GM21447 (cell line): Measurements from ENCODE around the gene NHSL1.
A peak's percentile ranks its signal among the peaks of the same experiment; 100 is the strongest.

ENCODE experiments used
- ATAC-seq: cut with Tn5 transposase; IDR thresholded peaks from one replicate; pipeline ENCODE4 v1.9.1; 2021; ENCODE audit not compliant: unreplicated experiment

Gene NHSL1

DNA sequence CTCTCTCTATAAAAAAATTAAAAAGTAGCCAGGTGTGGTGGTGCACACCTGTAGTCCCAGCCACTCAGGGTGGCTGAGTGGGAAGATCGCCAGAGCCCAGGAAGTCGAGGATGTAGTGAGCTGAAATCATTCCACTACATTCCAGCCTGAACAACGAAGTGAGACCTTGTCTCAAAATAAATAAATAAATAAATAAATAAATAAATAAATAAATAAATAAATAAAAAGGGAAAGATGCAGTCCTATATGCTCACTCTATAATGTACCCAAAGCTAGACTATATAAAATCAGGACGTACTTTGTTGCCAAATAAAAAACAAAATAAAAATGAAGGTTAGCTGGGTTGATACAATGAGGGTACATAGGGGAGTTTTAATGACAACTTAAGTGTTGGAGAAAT lies 26.1 kb upstream of the NHSL1 start:
- no peak for ATAC-seq

GRCh38 chr6:138524526-138524925 lies 25.2 kb upstream of the NHSL1 start:
- ATAC-seq = no peak

GRCh38 chr6:138523347-138524210 lies 24.3 kb upstream of the NHSL1 start:
- ATAC-seq = no peak

- ATAC-seq = no peak
Observed at GRCh38 chr6:138522611-138523010, 23.3 kb upstream of the NHSL1 start.

DNA sequence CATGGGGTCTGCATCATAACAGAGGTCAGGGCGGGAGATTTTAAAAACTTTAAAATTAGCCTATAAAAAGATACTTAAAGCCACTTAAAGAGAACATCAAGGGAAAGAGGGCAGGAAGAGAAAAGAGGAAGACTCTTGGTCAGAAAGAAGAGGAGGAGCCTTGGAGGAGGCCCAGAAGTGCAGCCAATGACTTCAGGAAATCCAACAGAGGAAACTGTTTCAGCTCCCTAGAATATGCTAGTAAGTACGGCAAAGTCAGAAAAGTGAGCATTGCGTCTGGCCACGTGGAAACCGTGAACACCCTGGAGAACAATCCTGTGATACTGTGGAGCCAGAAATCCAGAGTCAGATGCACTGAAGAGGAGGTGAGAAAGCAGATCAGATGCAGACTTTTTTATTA lies 22.5 kb upstream of the NHSL1 start:
- no peak for ATAC-seq

DNA sequence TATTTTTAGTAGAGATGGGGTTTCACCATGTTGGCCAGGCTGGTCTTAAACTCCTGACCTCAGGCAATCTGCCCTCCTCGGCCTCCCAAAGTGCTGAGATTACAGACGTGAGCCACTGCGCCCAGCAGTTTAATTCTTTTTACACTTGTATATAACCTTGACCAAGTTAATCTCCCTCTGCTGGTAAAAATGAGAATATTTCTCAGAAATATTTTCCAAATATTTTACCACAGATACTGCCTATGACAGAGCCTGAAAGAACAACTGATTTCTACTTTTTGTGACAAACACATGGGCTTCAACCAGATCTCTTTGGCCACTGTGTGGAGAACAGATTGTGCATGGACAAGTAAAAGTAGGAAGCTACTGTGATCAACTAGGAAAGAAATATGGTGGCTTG lies 21.2 kb upstream of the NHSL1 start:
- ATAC-seq = no peak

DNA sequence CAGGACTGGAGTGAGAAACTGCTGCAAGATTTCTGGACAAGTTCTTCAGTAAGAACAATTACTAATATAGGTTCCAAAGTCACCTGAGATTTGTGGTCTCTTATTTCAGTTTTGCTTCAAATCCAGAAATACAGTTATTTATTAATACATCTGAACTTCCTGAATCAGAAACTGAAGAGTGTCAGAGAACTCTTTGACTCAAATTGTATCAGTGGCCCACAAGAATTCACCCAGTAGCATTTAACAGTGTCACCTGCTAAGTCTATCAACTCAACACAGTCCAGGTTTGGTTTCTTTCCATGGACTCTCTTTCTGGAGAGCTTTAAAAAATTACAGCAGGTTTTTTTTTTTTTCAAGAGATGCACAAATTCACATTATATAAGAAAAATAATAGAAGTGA lies 18.8 kb upstream of the NHSL1 start:
- ATAC-seq = peak; percentile 26

GRCh38 chr6:138517635-138518034 lies 18.3 kb upstream of the NHSL1 start:
- ATAC-seq = peak; percentile 87

DNA sequence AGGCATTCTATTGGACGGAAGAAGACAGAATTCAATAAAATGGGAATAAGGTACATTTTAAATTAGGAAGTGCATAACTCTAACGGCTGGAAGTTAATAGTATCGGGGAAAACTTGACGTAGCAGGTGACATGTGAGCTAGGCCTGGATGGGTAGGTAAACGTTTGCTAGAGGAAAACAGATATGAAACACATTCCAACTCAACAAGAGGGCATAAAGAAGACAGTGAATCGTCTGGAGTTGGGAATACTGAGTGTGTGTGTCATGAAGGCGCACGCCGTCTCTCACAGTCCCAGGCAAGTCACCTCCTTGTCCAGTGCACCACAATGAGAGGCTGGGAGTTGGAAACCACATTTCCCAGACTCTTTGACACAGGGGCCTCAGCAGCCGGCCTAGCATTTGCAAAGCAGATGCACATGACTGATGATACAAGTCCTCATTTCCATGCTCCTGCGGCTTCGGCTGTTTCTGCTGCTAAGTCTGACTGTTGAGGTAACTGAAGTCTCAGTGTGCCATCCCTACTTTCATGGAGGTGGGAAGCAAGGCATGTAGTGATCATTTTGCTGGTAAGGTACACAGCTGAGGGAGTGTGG lies 16.5 kb upstream of the NHSL1 start:
- ATAC-seq = no peak

DNA sequence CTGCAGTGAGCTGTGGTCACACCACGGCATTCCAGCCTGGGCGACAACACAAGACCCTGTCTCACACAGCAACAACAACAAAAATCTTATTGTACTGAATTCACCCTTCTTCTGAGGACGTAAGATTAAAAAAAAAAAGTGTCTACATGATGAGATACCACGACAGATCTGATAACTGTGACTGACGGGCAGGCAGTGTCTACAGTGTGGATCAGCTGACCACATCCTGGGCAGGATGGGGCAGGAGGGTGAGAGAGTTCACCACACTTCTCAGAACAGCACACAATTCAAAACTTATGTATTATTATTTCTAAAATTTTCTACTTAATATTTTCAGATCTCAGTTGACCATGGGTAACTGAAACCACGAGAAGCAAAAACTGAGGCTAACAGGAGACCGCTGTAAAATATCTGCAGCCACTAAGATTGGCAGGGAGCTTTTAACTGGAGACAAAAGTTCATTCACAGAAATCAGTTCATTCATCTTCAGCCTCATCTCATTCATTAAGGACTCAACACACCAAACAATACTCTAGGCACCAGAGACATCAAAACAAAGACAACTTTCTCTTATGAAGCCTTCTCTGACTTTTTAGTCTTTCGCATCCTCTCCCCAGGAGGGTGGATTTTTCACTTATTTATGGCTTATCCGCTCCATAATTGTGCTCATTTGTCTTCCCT lies 15.7 kb upstream of the NHSL1 start:
- no peak for ATAC-seq

DNA sequence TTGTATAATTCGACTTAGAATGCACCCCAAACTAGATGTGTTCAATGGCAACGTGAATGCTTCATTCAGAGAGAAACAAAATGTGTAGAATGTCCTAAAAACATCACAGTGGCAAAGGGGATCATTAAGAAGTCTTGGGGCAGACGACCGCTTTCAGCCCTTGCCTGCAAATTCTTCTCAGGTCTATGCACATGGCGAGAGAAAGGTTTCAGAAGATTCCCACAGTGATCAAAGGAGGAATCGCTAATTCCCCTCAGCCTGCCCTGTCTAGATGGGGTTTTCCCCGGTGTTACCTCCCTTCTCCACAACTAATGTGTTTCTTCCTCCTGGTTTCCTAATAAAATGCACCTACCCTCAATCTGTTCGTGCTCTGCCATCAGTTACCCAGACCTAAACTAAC lies 13.3 kb upstream of the NHSL1 start:
- no peak for ATAC-seq

DNA sequence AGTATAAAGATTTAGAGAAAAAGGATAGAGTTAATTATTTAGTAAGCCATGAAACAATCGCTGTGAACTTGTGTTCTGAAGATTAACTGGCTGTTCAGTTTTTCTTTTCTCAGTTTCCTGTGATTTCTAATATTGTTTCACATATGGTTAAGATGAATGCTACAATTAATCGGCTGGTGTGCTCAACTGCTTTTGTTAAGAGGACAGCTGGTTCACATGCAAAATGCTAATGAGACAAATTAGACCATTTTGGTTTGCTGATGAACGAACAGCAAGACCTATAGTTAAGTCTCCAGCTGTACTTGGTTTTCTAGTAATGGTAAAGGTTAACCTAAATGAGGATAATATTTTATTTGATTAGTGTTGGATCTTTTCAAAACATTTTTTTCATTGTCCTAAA lies 10.8 kb upstream of the NHSL1 start:
- no peak for ATAC-seq

DNA sequence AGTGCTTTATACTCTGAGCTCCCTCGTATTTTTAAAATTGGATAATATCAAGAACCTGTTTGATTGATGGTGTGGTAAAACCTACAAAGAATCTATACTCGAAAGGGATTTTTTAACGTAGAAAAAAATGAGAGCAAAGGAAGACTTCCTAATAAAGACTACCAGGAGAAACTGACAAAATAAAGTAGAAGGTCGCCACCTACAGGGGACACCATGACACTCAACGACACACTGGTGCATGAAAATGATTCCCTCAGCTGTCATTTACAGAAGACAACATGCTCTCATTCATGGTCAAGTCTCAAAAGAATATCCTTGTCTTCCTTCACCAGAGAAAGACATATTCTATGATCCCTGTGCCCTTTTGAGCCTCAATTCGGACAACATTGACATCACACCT lies 10.1 kb upstream of the NHSL1 start:
- ATAC-seq = no peak

DNA sequence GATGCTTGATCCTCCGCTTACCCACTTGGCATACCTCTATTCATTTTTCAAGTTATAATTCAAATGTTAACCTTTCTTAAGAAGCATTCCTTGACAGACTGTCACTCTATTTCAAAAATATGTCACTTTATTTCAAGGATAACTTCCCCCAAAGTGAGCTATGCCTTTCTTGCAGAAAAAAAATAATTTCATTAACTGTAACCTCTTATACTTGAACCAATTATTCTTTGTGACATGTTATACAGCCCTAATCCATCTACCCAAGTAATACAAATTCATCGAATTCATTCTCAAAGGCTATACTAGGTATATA lies 9.3 kb upstream of the NHSL1 start:
- ATAC-seq = no peak

DNA sequence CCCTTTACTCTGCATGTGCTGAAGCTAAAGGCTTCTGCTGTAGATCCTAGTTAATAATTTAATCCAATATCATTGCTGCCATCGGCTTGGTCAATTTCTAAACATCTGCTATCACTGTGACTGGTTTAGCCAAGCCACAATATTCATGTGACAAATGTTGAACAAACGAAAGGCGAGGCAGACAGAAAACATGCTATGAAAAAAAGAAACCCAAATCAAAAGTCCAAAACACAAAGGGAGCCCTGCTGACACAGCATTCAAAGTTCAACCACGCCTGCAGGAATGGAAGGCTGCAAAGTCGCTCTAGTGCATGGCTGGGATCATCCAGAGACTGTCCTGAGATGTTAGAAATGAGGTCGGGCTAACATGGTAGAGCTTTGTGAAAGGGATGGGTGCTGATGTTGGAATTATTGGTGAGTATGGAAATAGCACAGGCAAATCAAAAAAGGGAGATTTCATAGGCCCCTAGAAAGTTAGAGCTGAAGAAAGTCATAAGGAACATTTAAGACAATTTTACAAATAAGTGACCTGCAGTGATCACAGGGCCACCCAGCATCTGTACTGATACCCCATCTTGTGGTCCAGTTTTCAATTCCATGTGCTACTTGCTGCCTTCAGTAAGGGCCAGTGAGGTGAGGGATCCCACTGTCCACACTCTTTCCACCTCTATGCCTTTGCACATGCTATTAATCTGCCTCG lies 8.8 kb upstream of the NHSL1 start:
- no peak for ATAC-seq

GRCh38 chr6:138504764-138505689 lies 5.7 kb upstream of the NHSL1 start:
- ATAC-seq = no peak

DNA sequence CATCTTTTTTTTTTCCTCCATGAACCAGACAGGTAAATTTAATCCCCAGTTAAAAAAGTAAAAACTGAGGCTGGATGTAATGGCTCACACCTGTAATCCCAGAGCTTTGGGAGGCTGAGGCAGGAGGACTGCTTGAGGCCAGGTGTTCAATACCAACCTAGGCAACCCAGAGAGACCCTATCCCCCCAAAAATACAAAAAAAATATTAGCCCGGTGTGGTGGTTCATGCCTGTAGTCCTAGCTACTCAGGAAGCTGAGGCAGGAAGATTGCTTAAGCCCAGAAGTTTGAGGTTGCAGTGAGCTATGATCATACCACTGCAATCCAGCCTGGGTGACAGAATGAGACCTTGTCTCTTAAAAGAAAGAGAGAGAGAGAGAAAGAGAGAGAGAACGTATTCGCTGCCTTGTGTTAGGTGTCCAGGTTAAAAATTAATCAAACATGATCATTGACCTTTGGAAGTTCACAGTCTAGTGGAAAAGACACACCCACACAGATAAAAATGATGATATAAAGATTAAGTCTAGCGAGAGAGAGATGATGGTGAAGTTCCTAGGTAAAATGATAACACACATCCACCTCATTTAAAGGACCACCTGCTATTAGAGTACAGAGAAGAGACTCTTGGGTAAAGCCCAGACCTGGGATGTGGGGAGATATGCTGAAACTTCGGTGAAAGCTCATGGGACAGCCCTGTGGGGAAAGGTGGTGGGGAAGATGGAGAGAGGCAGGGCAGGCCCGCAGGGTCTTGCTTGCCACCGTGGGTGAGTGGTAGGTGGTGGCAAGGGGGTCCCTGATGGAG lies 4.8 kb upstream of the NHSL1 start:
- no peak for ATAC-seq

- no peak for ATAC-seq
Observed at GRCh38 chr6:138502546-138502945, 3.3 kb upstream of the NHSL1 start.

DNA sequence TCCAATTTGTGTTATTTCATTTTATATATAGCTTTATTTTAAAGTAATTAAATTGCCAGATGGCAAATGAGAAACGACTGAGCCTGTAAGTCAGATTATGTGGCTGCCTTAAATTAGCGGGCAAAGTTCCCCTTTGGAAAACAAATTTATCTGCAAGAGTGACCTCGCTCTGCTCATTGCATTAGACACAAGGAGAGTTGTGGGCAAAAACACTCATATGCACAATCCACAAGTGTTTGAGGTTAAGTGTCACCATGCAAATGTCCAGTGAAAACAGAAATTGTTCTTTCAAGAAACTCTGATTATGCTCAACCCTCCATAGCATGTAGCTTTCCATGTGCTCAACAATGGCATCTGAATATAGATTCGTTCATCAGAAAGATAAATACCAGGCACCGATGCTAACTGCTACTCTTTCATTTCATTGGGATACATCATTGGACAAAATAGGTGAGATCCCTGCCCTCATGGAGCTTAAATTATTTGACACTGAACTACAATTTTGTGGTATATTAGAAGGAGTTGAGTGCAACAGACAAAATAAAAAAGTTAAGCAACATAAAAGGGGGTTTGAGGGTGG lies 1.7 kb upstream of the NHSL1 start:
- no peak for ATAC-seq
